Gastroesophageal sphincter (tissue), 4 donors: ENCODE data around the gene NEK6. TPM values are rescaled to one million over a fixed set of nuclear protein-coding genes. Genes with fewer than 3 reads are reported as not detected.

ENCODE experiments used
- ATAC-seq: fragments of 150-250 bp; one replicate; pipeline ENCODE4 v1.9.1; 2016; ENCODE audit warnings: mild to moderate bottlenecking, moderate library complexity
- H3K27ac ChIP-seq, 4 donors: fragments of 200-600 bp; sonication (generic) in 3 of 4; 1 replicate in 3 of 4; 2 replicates in 1 of 4; pipeline ENCODE4 v1.5.1; 2016 to 2019
- H3K27me3 ChIP-seq: fragments of 200-600 bp; sonication (generic); one replicate; pipeline ENCODE4 v1.5.1; 2019
- H3K36me3 ChIP-seq, 2 donors: fragments of 200-600 bp; sonication (generic); one replicate each; pipeline ENCODE4 v1.5.1; 2019; ENCODE audit warnings: control low read depth in 1 of 2
- H3K4me1 ChIP-seq, 3 donors: fragments of 200-600 bp; sonication (generic); 1 replicate in 2 of 3; 2 replicates in 1 of 3; pipeline ENCODE4 v1.5.1; 2016 to 2019; ENCODE audit warnings: control low read depth in 2 of 3
- H3K4me3 ChIP-seq, 2 donors: fragments of 200-600 bp; sonication (generic); one replicate each; pipeline ENCODE4 v1.5.1; 2019; ENCODE audit warnings: mild to moderate bottlenecking in 1 of 2, moderate library complexity in 1 of 2
- H3K9me3 ChIP-seq, 3 donors: fragments of 200-600 bp; sonication (generic); one replicate each; pipeline ENCODE4 v1.5.1; 2017 to 2019; ENCODE audit warnings: control low read depth in 2 of 3
- CTCF ChIP-seq, 4 experiments: fragments of 200-600 bp in 2 of 4; fragments of 450-650 bp in 2 of 4; sonication (generic) in 1 of 4; IDR thresholded peaks; one replicate each; pipeline ENCODE4 v1.5.1; 2017 to 2019; ENCODE audit warnings: antibody characterized with exemption in 4 of 4, mild to moderate bottlenecking in 2 of 4, moderate library complexity in 2 of 4
- EP300 ChIP-seq: sonication (generic); formaldehyde crosslinking; IDR thresholded peaks from one replicate; pipeline ENCODE4 v1.6.1; 2017; ENCODE audit warnings: antibody characterized with exemption, mild to moderate bottlenecking
- POLR2A ChIP-seq, 2 donors: fragments of 450-650 bp; IDR thresholded peaks; one replicate each; pipeline ENCODE4 v1.6.1; 2017; ENCODE audit warnings: antibody characterized with exemption in 2 of 2, mild to moderate bottlenecking in 2 of 2, moderate library complexity in 1 of 2
- POLR2AphosphoS5 ChIP-seq: sonication (generic); formaldehyde crosslinking; IDR thresholded peaks from one replicate; pipeline ENCODE4 v1.6.1; 2017; ENCODE audit warnings: antibody characterized with exemption
- WGBS, 2 donors: methylation state at CpG; one replicate each; pipeline ENCODE4 v1.1.5; 2018; ENCODE audit warnings: low coverage in 1 of 2; 5-methylcytosine and 5-hydroxymethylcytosine counted together
- total RNA-seq, 4 donors: library from RNA; depleted of rRNA; stranded (reverse); fragments of >200 nt; gene quantifications; one replicate each; pipeline ENCODE4 v1.1.0, GENCODE V29; 2016

Gene NEK6
- total RNA-seq, 4 donors from 2014 or later, result 13.2 to 31.7 (median 19.3) TPM

- H3K4me1 ChIP-seq, result peaks cover 0 to 48% (median 7%) of the 10 kb centered on the region in 3 donors
- H3K4me3 ChIP-seq, result no peak overlapping the region
- no peaks in the 10 kb centered on the region for H3K9me3 ChIP-seq
- H3K27me3 ChIP-seq, result peaks cover 5% of the 10 kb centered on the region
- no peak for ATAC-seq
- H3K27ac ChIP-seq, result no peak overlapping the region
- WGBS, 2 donors, result 79 to 100% methylated on average over 1 to 3 of the region's 6 CpGs
- no peaks in the 10 kb centered on the region for H3K36me3 ChIP-seq
- no peak for TF ChIP-seq CTCF (IDR thresholded peaks at IDR 0.05)
- TF ChIP-seq EP300, result no peak
- TF ChIP-seq POLR2AphosphoS5, result no peak
- no peak for TF ChIP-seq POLR2A (IDR thresholded peaks at IDR 0.05)
Observed at GRCh38 chr9:124215368-124215910, 42.3 kb upstream of the NEK6 start.

- H3K9me3 ChIP-seq, result no peaks in the 10 kb centered on the region
- no peak overlapping the region for H3K4me3 ChIP-seq
- H3K27ac ChIP-seq, result no peak overlapping the region
- no peaks in the 10 kb centered on the region for H3K36me3 ChIP-seq
- peaks cover 0 to 53% (median 7%) of the 10 kb centered on the region in 3 donors for H3K4me1 ChIP-seq
- WGBS, 2 donors, result 93 to 96% methylated on average over 13 of the region's 15 CpGs
- ATAC-seq, result no peak
- H3K27me3 ChIP-seq, result peaks cover 5% of the 10 kb centered on the region
- TF ChIP-seq POLR2A (IDR thresholded peaks at IDR 0.05) (no peak), CTCF (IDR thresholded peaks at IDR 0.05) (no peak), POLR2AphosphoS5 (no peak), EP300 (no peak)
Observed at GRCh38 chr9:124215956-124216355, 41.8 kb upstream of the NEK6 start.

GRCh38 chr9:124216474-124217176 lies 41.1 kb upstream of the NEK6 start:
- Histone ChIP-seq H3K27ac (peak overlapping the region in 3 of 4 donors; percentile 44 to 50 (median 45)), H3K4me1 (peaks cover 0 to 60% (median 7%) of the 10 kb centered on the region in 3 donors), H3K36me3 (no peaks in the 10 kb centered on the region), H3K4me3 (no peak overlapping the region), H3K27me3 (peaks cover 5% of the 10 kb centered on the region), H3K9me3 (no peaks in the 10 kb centered on the region)
- TF ChIP-seq POLR2A (IDR thresholded peaks at IDR 0.05) (no peak), EP300 (no peak), CTCF (IDR thresholded peaks at IDR 0.05) (no peak), POLR2AphosphoS5 (no peak)
- peak; percentile 27 for ATAC-seq
- 66% methylated on average over 3 of the region's 9 CpGs; no CpG with 5 or more reads in 1 of the 2 donors for WGBS, 2 donors

- Histone ChIP-seq H3K36me3 (no peaks in the 10 kb centered on the region), H3K27me3 (peaks cover 5% of the 10 kb centered on the region), H3K4me1 (peaks cover 0 to 73% (median 7%) of the 10 kb centered on the region in 3 donors), H3K27ac (peak overlapping the region in 3 of 4 donors; percentile 2 to 34 (median 10)), H3K9me3 (no peaks in the 10 kb centered on the region), H3K4me3 (no peak overlapping the region)
- 74 to 89% methylated on average over 4 to 8 of the region's 8 CpGs for WGBS, 2 donors
- no peak for TF ChIP-seq POLR2AphosphoS5
- no peak for TF ChIP-seq POLR2A (IDR thresholded peaks at IDR 0.05)
- no peak for TF ChIP-seq CTCF (IDR thresholded peaks at IDR 0.05)
- TF ChIP-seq EP300, result no peak
- ATAC-seq, result no peak
Observed at GRCh38 chr9:124217836-124218437, 39.8 kb upstream of the NEK6 start.
